Tibial artery (tissue), 4 donors: ENCODE results near the gene TOGARAM2.

ENCODE experiments used
- DNase-seq, 2 donors: peaks; one replicate each; pipeline ENCODE4 v3.0.0-alpha.2; 2019
- H3K27ac ChIP-seq, 2 donors: fragments of 200-600 bp; sonication (generic) in 1 of 2; 1 replicate in 1 of 2; 2 replicates in 1 of 2; pipeline ENCODE4 v1.5.1; 2018 to 2019; ENCODE audit warnings: mild to moderate bottlenecking in 1 of 2
- H3K27me3 ChIP-seq, 2 donors: fragments of 200-600 bp; sonication (generic) in 1 of 2; one replicate each; pipeline versions ENCODE4 v1.5.1 to v1.6.0; 2016 to 2019
- H3K36me3 ChIP-seq, 3 donors: fragments of 200-600 bp; sonication (generic) in 2 of 3; one replicate each; pipeline ENCODE4 v1.5.1; 2016 to 2019; ENCODE audit warnings: mild to moderate bottlenecking in 2 of 3
- H3K4me1 ChIP-seq, 4 donors: fragments of 200-600 bp; sonication (generic) in 2 of 4; 1 replicate in 3 of 4; 2 replicates in 1 of 4; pipeline ENCODE4 v1.5.1; 2016 to 2019
- H3K4me3 ChIP-seq, 2 donors: fragments of 200-600 bp; sonication (generic) in 1 of 2; 1 replicate in 1 of 2; 2 replicates in 1 of 2; pipeline ENCODE4 v1.5.1; 2018 to 2019; ENCODE audit warnings: mild to moderate bottlenecking in 2 of 2
- H3K9me3 ChIP-seq, 3 donors: fragments of 200-600 bp; sonication (generic) in 1 of 3; one replicate each; pipeline ENCODE4 v1.5.1; 2016 to 2019
- intact Hi-C: fragments of 100-400 bp; cut with DNase I; formaldehyde crosslinking; loops from one replicate; pipeline ENCODE4 v1.15.0; 2023; ENCODE audit warnings: low total_unique reads
- TF ChIP-seq, protein P1 (sequence below), 2 experiments: fragments of 200-600 bp in 1 of 2; fragments of 450-650 bp in 1 of 2; IDR thresholded peaks; one replicate each; pipeline ENCODE4 v1.5.1; 2017 to 2019; ENCODE audit warnings: antibody characterized with exemption in 2 of 2, mild to moderate bottlenecking in 1 of 2, moderate library complexity in 1 of 2

The TOGARAM2 gene

DNA sequence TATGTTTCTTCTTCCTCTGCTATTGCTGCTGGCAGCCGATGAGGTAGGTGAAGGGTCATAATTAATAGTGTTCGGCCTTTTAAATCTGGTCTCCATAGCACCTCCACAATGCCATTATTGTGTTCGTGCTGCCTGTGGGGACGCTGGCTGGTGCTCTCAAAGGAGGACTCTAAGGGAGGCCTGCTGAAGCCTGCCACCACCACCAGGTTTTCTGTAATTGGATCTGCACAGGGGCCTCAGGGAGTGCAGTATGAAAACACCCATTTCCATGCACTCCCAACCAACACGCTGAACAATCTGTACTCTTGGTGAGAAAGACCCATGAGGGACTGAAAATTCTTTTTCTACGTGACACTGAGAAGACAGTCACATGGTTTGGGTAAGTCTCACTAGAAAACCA, 116.5 kb downstream of the TOGARAM2 start:
- Histone ChIP-seq H3K36me3 (no peaks in the 10 kb centered on the region), H3K27me3 (no peaks in the 10 kb centered on the region), H3K4me1 (no peaks in the 10 kb centered on the region), H3K4me3 (no peak overlapping the region), H3K9me3 (no peaks in the 10 kb centered on the region), H3K27ac (no peak overlapping the region)
- intact Hi-C loops = no loop called here
- DNase-seq = no peak
- TF ChIP-seq, protein P1, sequence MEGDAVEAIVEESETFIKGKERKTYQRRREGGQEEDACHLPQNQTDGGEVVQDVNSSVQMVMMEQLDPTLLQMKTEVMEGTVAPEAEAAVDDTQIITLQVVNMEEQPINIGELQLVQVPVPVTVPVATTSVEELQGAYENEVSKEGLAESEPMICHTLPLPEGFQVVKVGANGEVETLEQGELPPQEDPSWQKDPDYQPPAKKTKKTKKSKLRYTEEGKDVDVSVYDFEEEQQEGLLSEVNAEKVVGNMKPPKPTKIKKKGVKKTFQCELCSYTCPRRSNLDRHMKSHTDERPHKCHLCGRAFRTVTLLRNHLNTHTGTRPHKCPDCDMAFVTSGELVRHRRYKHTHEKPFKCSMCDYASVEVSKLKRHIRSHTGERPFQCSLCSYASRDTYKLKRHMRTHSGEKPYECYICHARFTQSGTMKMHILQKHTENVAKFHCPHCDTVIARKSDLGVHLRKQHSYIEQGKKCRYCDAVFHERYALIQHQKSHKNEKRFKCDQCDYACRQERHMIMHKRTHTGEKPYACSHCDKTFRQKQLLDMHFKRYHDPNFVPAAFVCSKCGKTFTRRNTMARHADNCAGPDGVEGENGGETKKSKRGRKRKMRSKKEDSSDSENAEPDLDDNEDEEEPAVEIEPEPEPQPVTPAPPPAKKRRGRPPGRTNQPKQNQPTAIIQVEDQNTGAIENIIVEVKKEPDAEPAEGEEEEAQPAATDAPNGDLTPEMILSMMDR (IDR thresholded peaks at IDR 0.05) = no peak

DNA sequence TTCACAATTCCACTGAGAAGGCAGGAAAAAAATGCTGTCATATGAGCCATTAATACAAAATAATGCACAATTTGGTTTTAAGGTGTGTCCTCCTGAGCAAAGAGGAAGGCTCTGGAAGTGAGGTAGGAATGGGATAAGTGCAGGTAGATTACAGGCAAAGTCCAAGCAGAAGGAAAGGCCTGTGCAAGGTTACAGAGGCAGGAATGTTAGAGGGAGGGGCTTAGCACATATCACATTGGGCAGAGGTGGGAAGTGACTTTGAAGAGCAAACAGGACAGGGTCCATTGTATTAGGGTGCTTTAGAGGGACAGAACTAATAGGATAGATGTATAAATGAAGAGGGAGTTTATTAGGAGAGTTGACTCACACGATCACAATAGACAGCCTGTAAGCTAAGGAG, 119.5 kb downstream of the TOGARAM2 start:
- TF ChIP-seq, protein P1 (IDR thresholded peaks at IDR 0.05) = no peak
- H3K4me1 ChIP-seq = no peaks in the 10 kb centered on the region
- H3K9me3 ChIP-seq = no peaks in the 10 kb centered on the region
- H3K36me3 ChIP-seq = no peaks in the 10 kb centered on the region
- H3K27ac ChIP-seq = no peak overlapping the region
- no peak for DNase-seq
- no peaks in the 10 kb centered on the region for H3K27me3 ChIP-seq
- no peak overlapping the region for H3K4me3 ChIP-seq
- intact Hi-C loops = no loop called here
